Immature natural killer cell (primary cell): ENCODE results near the gene ZBTB11. TPM values are rescaled to one million over a fixed set of nuclear protein-coding genes. Genes with fewer than 3 reads are reported as not detected.
"Not testable (repeated sequence)": the region's sequence is repeated elsewhere in the genome, so short reads cannot be mapped to it uniquely, and the experiment has no call there.

ENCODE experiments used
- DNase-seq, 3 donors: peaks; one replicate each; pipeline ENCODE4 v3.0.0; 2022; ENCODE audit warnings: mixed read lengths in 1 of 3
- H3K27ac Mint-ChIP-seq, 6 donors: one replicate each; pipeline ENCODE4 v1.8.0; 2020; ENCODE audit warnings: mixed read lengths in 6 of 6, mild to moderate bottlenecking in 5 of 6, inconsistent platforms in 4 of 6, moderate library complexity in 3 of 6
- H3K27me3 Mint-ChIP-seq, 3 donors: one replicate each; pipeline ENCODE4 v1.8.0; 2020 to 2021; ENCODE audit warnings: low read depth in 3 of 3, mild to moderate bottlenecking in 3 of 3, mixed read lengths in 3 of 3, moderate library complexity in 3 of 3, inconsistent platforms in 1 of 3
- H3K36me3 Mint-ChIP-seq, 3 donors: one replicate each; pipeline ENCODE4 v1.8.0; 2020; ENCODE audit warnings: mixed read lengths in 3 of 3, inconsistent platforms in 2 of 3, mild to moderate bottlenecking in 2 of 3
- H3K4me1 Mint-ChIP-seq, 2 donors: one replicate each; pipeline ENCODE4 v1.8.0; 2020; ENCODE audit warnings: inconsistent platforms in 2 of 2, mild to moderate bottlenecking in 2 of 2, mixed read lengths in 2 of 2, moderate library complexity in 1 of 2
- H3K4me3 Mint-ChIP-seq, 5 donors: one replicate each; pipeline ENCODE4 v1.8.0; 2020; ENCODE audit warnings: mild to moderate bottlenecking in 5 of 5, mixed read lengths in 5 of 5, inconsistent platforms in 3 of 5, moderate library complexity in 3 of 5
- H3K9me3 Mint-ChIP-seq, 6 donors: one replicate each; pipeline ENCODE4 v1.8.0; 2020; ENCODE audit warnings: mild to moderate bottlenecking in 6 of 6, mixed read lengths in 6 of 6, inconsistent platforms in 4 of 6, moderate library complexity in 3 of 6
- polyA plus RNA-seq, 3 donors: library from polyadenylated mRNA; unstranded; fragments of 300-500 nt; fragmentation: Illumina TruSeq; gene quantifications; one replicate each; pipeline ENCODE4 v1.2.3, GENCODE V29; 2021

ZBTB11 gene
- polyA plus RNA-seq, 3 donors from 2014 or later, result 6.4 to 19.2 (median 12.5) TPM

DNA sequence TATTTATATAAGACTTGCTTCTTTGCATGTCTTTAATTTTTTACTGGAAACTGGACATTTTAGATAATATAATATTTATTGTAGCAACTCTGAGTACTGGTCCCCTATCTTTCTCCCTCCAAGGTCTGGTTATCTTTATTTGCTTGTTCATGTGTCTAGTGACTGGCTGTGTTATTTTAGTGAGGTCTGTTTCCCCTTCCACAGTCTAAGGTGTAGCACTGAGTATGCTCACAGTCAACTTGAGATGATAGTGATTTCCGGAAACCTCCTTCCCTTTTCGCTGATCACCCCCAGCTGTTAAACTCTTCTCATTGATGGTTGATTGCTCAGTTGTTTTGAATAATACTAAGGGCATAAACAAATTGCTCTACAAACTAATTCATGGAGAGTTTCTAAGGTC lies 65.9 kb downstream of the ZBTB11 start:
- H3K4me1 Mint-ChIP-seq, result no peaks in the 10 kb centered on the region
- no peak overlapping the region for H3K4me3 Mint-ChIP-seq
- no peak overlapping the region for H3K27ac Mint-ChIP-seq
- peaks cover 0 to 1% (median 0%) of the 10 kb centered on the region in 3 donors for H3K27me3 Mint-ChIP-seq
- no peak for DNase-seq
- H3K9me3 Mint-ChIP-seq, result no peaks in the 10 kb centered on the region
- no peaks in the 10 kb centered on the region for H3K36me3 Mint-ChIP-seq

DNA sequence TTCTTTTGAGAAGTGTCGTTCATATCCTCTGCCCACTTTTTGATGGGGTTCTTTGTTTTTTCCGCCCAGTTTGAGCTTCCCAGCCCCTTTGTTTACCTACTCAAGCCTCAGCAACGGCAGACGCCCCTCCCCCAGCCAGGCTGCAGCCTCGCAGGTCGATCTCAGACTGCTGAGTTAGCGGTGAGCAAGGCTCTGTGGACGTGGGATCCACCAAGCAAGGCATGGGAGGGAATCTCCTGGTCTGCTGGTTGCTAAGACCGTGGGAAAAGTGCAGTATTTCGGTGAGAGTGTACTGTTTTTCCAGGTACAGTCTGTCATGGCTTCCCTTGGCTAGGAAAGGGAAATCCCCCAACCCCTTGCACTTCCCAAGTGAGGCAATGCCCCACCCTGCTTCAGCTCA lies 71.5 kb downstream of the ZBTB11 start:
- not testable (repeated sequence) for H3K27ac Mint-ChIP-seq, H3K27me3 Mint-ChIP-seq, H3K4me3 Mint-ChIP-seq, H3K36me3 Mint-ChIP-seq, DNase-seq, H3K9me3 Mint-ChIP-seq, H3K4me1 Mint-ChIP-seq

DNA sequence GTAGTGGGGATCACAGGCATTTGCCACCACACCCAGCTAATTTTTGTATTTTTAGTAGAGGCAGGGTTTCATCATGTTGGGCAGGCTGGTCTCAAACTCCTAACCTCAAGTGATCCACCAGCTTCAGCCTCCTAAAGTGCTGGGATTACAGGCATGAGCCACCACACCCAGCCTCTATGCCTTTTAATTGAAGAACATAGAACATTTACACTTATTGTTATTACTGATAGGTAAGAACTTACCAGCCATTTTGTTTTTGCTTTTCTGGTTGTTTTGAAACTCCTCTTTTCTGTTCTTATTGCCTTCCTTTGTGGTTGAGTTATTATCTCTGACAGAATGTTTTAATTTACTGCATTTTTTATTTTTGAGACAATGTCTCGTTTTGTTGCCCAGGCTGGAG lies 73.7 kb downstream of the ZBTB11 start:
- DNase-seq, result no peak
- H3K27ac Mint-ChIP-seq, result no peak overlapping the region
- H3K36me3 Mint-ChIP-seq, result peaks cover 0 to 3% (median 0%) of the 10 kb centered on the region in 3 donors
- H3K4me3 Mint-ChIP-seq, result no peak overlapping the region
- peaks cover 0 to 1% (median 0%) of the 10 kb centered on the region in 3 donors for H3K27me3 Mint-ChIP-seq
- H3K9me3 Mint-ChIP-seq, result no peaks in the 10 kb centered on the region
- no peaks in the 10 kb centered on the region for H3K4me1 Mint-ChIP-seq

DNA sequence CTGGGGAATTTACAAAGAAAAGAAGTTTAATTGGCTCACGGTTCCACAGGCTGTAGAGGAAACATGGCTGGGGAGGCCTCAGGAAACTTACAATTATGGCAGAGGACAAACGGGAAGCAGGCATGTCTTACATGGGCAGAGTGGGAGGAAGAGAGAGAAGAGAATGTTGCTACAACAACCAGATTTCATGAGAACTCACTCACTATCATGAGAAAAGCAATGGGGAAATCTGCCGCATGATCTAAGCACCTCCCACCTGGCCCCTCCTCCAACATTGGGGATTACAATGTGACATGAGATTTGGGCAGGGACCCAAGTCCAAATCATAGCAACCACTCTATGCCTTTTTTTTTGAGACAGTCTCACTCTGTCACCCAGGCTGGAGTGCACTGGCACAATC lies 74.2 kb downstream of the ZBTB11 start:
- H3K4me1 Mint-ChIP-seq, result no peaks in the 10 kb centered on the region
- peaks cover 0 to 3% (median 0%) of the 10 kb centered on the region in 3 donors for H3K36me3 Mint-ChIP-seq
- no peak for DNase-seq
- peaks cover 0 to 1% (median 0%) of the 10 kb centered on the region in 3 donors for H3K27me3 Mint-ChIP-seq
- no peaks in the 10 kb centered on the region for H3K9me3 Mint-ChIP-seq
- H3K27ac Mint-ChIP-seq, result no peak overlapping the region
- H3K4me3 Mint-ChIP-seq, result no peak overlapping the region

Other genes starting within 250 kb of the ZBTB11 start
- 1 to 10 TPM; 5.6 to 8.1 (median 6.7) TPM for gene SENP7, start 163.9 kb downstream of the ZBTB11 start, polyA plus RNA-seq
- 10 to 100 TPM; 27.5 to 33.6 (median 28.8) TPM for gene TRMT10C, start 115.3 kb downstream of the ZBTB11 start, polyA plus RNA-seq
- gene PCNP, start 103.0 kb downstream of the ZBTB11 start, polyA plus RNA-seq, result 100 to 1,000 TPM; 113 to 167 (median 123) TPM
- 1,000 to 10,000 TPM in 1 of 3 donors, 100 to 1,000 TPM in 2; 373 to 1,048 (median 579) TPM for gene RPL24, start 9.6 kb upstream of the ZBTB11 start, polyA plus RNA-seq
- 1 to 10 TPM; 2.6 to 3.2 (median 2.6) TPM for gene CEP97, start 47.5 kb upstream of the ZBTB11 start, polyA plus RNA-seq
- 10 to 100 TPM; 11.8 to 34.1 (median 28.6) TPM for gene NXPE3, start 102.1 kb upstream of the ZBTB11 start, polyA plus RNA-seq
- gene NFKBIZ, start 172.4 kb upstream of the ZBTB11 start, polyA plus RNA-seq, result 10 to 100 TPM; 10.5 to 12.1 (median 10.6) TPM